Neural progenitor cell (in vitro differentiated cells): ENCODE results near the gene DELE1. TPM values are rescaled to one million over a fixed set of nuclear protein-coding genes. Genes with fewer than 3 reads are reported as not detected.
A peak's percentile ranks its signal among the peaks of the same experiment; 100 is the strongest.

Experiments used
- DNase-seq: peaks from one replicate; pipeline ENCODE4 v3.0.0-alpha.2; 2016; ENCODE audit warnings: low spot score
- H2AFZ ChIP-seq: fragments of 200-600 bp; sonication (generic); replicated peaks from 2 replicates; pipeline ENCODE4 v1.6.1; 2016; ENCODE audit warnings: antibody characterized with exemption
- H3F3A ChIP-seq: fragments of 200-600 bp; sonication (generic); 2 replicates; pipeline ENCODE4 v1.6.1; 2016; ENCODE audit warnings: antibody characterized with exemption, low read depth
- H3K27ac ChIP-seq: fragments of 200-600 bp; sonication (generic); 2 replicates; pipeline ENCODE4 v1.5.1; 2016; ENCODE audit warnings: mild to moderate bottlenecking
- H3K27me3 ChIP-seq: fragments of 200-600 bp; sonication (generic); 2 replicates; pipeline ENCODE4 v1.6.1; 2016; ENCODE audit warnings: mild to moderate bottlenecking, moderate library complexity
- H3K36me3 ChIP-seq: fragments of 200-600 bp; sonication (generic); 2 replicates; pipeline ENCODE4 v1.5.1; 2016
- H3K4me1 ChIP-seq: fragments of 200-600 bp; sonication (generic); 2 replicates; pipeline ENCODE4 v1.6.1; 2016; ENCODE audit warnings: mixed run types
- H3K4me2 ChIP-seq: fragments of 200-600 bp; sonication (generic); 2 replicates; pipeline ENCODE4 v1.6.1; 2016
- H3K4me3 ChIP-seq: fragments of 200-600 bp; sonication (generic); 2 replicates; pipeline ENCODE4 v1.5.1; 2016
- H3K79me2 ChIP-seq: fragments of 200-600 bp; sonication (generic); 2 replicates; pipeline ENCODE4 v1.6.1; 2016; ENCODE audit warnings: low read depth
- H3K9ac ChIP-seq: fragments of 200-600 bp; sonication (generic); 2 replicates; pipeline ENCODE4 v1.6.1; 2016
- H3K9me3 ChIP-seq: fragments of 200-600 bp; sonication (generic); 2 replicates; pipeline ENCODE4 v1.5.1; 2016; ENCODE audit warnings: low read depth
- H4K20me1 ChIP-seq: fragments of 200-600 bp; sonication (generic); 2 replicates; pipeline ENCODE4 v1.6.1; 2016; ENCODE audit warnings: low read depth
- H3K27ac Mint-ChIP-seq: 3 replicates; pipeline ENCODE4 v1.8.0; 2021; ENCODE audit warnings: mixed read lengths
- H3K27me3 Mint-ChIP-seq: 2 replicates; pipeline ENCODE4 v1.8.0; 2022; ENCODE audit warnings: low read depth, mild to moderate bottlenecking, inconsistent platforms, moderate library complexity, mixed read lengths; ENCODE audit not compliant: insufficient read depth
- H3K36me3 Mint-ChIP-seq: 3 replicates; pipeline ENCODE4 v1.8.0; 2021; ENCODE audit warnings: mixed read lengths
- H3K4me1 Mint-ChIP-seq: 3 replicates; pipeline ENCODE4 v1.8.0; 2021; ENCODE audit warnings: mixed read lengths
- H3K4me3 Mint-ChIP-seq: 3 replicates; pipeline ENCODE4 v1.8.0; 2021; ENCODE audit warnings: mild to moderate bottlenecking, moderate library complexity, mixed read lengths
- H3K9me3 Mint-ChIP-seq: 3 replicates; pipeline ENCODE4 v1.8.0; 2020; ENCODE audit warnings: mixed read lengths
- EZH2 ChIP-seq: fragments of 200-600 bp; sonication (generic); IDR thresholded peaks from 2 replicates; pipeline ENCODE4 v1.6.1; 2017; ENCODE audit warnings: antibody characterized with exemption, mild to moderate bottlenecking, moderate library complexity
- EZH2phosphoT487 ChIP-seq: fragments of 200-600 bp; sonication (generic); IDR thresholded peaks from 2 replicates; pipeline ENCODE4 v1.6.1; 2017; ENCODE audit warnings: antibody characterized with exemption
- total RNA-seq: library from RNA; depleted of rRNA; stranded (reverse); fragments of >200 nt; gene quantifications from 2 replicates; pipeline ENCODE4 v1.2.3, GENCODE V29; 2015; ENCODE audit warnings: low replicate concordance
- TF ChIP-seq, protein P1 (sequence below): fragments of 200-600 bp; sonication (generic); IDR thresholded peaks from 2 replicates; pipeline ENCODE4 v1.5.1; 2017; ENCODE audit warnings: antibody characterized with exemption, mild to moderate bottlenecking

The DELE1 gene
- total RNA-seq, 1 donor from 2014 or later = 47.7 TPM

DNA sequence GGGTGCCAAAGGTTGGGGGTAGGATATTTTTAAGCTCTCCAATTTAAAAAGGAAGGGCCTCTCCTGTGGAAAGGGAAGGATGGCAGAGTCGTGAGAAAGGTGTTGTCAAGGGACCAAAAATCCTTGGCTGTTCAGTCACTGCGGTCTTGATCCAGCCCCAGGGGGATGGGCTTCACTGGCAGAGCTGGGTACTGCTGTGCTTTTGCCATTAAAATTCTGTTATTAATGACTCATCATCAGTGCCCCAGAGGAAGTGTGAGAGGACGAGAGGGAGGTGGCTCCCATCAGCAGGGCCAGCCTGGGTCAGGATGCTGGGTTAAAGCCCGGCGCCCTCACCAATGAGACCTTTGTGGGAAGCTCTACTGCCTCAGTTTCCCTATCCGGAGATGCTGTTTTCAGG lies 17.6 kb downstream of the DELE1 start:
- Mint-ChIP-seq H3K9me3 (no peaks in the 10 kb centered on the region), H3K36me3 (peaks cover 3% of the 10 kb centered on the region), H3K4me1 (peaks cover 6% of the 10 kb centered on the region), H3K27me3 (no peaks in the 10 kb centered on the region), H3K4me3 (no peak overlapping the region), H3K27ac (peak overlapping the region; percentile 29)
- Histone ChIP-seq H2AFZ (no peak overlapping the region), H3K79me2 (no peaks in the 10 kb centered on the region), H3K36me3 (no peaks in the 10 kb centered on the region), H3K4me3 (no peak overlapping the region), H3K27me3 (no peaks in the 10 kb centered on the region), H3K4me2 (no peak overlapping the region), H3F3A (peaks cover 3% of the 10 kb centered on the region), H3K27ac (no peak overlapping the region), H3K9ac (no peak overlapping the region), H3K4me1 (peaks cover 8% of the 10 kb centered on the region), H4K20me1 (no peaks in the 10 kb centered on the region), H3K9me3 (no peaks in the 10 kb centered on the region)
- TF ChIP-seq EZH2 (no peak), EZH2phosphoT487 (no peak)
- TF ChIP-seq, protein P1, sequence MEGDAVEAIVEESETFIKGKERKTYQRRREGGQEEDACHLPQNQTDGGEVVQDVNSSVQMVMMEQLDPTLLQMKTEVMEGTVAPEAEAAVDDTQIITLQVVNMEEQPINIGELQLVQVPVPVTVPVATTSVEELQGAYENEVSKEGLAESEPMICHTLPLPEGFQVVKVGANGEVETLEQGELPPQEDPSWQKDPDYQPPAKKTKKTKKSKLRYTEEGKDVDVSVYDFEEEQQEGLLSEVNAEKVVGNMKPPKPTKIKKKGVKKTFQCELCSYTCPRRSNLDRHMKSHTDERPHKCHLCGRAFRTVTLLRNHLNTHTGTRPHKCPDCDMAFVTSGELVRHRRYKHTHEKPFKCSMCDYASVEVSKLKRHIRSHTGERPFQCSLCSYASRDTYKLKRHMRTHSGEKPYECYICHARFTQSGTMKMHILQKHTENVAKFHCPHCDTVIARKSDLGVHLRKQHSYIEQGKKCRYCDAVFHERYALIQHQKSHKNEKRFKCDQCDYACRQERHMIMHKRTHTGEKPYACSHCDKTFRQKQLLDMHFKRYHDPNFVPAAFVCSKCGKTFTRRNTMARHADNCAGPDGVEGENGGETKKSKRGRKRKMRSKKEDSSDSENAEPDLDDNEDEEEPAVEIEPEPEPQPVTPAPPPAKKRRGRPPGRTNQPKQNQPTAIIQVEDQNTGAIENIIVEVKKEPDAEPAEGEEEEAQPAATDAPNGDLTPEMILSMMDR = no peak
- no peak for DNase-seq

DNA sequence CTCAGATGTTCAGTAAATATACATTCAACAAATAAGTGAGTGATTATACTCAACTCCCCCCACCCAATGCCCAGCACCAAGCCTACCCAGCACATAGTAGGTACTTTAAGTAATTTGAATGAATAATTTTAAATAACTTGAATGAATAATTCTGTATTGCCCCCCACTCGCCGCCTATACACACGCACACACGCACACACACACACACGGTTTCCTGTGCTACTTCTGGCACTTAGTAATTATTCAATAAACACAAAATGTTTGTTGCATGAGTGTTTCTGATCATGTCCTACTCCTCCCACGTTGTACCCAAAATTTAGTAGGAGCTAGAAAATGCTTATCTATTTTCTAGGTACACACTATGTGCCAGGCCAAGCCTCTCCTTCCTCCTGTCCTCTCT lies 18.1 kb downstream of the DELE1 start:
- H3K4me3 Mint-ChIP-seq = no peak overlapping the region
- H3K79me2 ChIP-seq = no peaks in the 10 kb centered on the region
- no peak overlapping the region for H2AFZ ChIP-seq
- H3K9ac ChIP-seq = no peak overlapping the region
- peaks cover 3% of the 10 kb centered on the region for H3F3A ChIP-seq
- no peak for TF ChIP-seq EZH2phosphoT487
- no peak for TF ChIP-seq EZH2
- TF ChIP-seq, protein P1 = no peak
- no peak overlapping the region for H3K27ac ChIP-seq
- no peak overlapping the region for H3K4me3 ChIP-seq
- no peak overlapping the region for H3K27ac Mint-ChIP-seq
- H3K9me3 ChIP-seq = no peaks in the 10 kb centered on the region
- H3K36me3 ChIP-seq = no peaks in the 10 kb centered on the region
- DNase-seq = no peak
- no peaks in the 10 kb centered on the region for H3K27me3 ChIP-seq
- no peaks in the 10 kb centered on the region for H3K27me3 Mint-ChIP-seq
- H4K20me1 ChIP-seq = no peaks in the 10 kb centered on the region
- H3K4me2 ChIP-seq = no peak overlapping the region
- H3K4me1 Mint-ChIP-seq = peaks cover 8% of the 10 kb centered on the region
- H3K36me3 Mint-ChIP-seq = peaks cover 3% of the 10 kb centered on the region
- peaks cover 8% of the 10 kb centered on the region for H3K4me1 ChIP-seq
- no peaks in the 10 kb centered on the region for H3K9me3 Mint-ChIP-seq

DNA sequence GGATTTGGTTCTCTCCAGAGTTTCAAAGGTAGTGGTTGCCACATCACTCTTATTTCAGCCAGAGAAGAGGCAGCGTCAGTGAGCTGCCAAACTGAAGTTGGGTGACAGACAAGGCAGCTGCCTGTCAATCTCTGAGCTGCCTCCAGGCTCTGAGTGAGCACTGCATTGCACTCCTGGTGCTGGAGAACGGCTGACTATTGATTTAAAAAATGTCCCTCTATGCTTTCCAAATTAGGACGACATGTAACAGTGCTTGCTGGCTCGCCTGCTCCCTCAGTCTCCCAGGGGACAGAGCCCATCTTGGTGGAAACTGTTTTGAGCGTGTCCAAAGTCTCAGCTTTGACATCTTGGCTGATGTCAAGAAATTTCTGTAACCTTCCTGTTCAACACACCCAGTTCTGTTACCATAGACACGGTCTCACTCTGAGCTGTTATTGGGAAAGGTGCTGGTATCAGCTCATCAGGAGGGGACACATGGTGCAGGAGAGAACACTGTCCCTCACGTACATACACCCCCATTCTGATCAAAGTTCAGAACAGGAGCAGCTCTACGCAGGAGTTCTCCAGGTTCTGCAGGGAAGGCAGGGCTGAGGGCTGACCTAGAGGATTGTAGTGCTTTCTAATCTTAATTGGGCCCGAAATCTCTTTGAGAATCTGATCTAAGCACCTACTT lies 18.6 kb downstream of the DELE1 start:
- Mint-ChIP-seq H3K36me3 (peaks cover 3% of the 10 kb centered on the region), H3K27ac (no peak overlapping the region), H3K4me1 (peaks cover 13% of the 10 kb centered on the region), H3K4me3 (no peak overlapping the region), H3K27me3 (no peaks in the 10 kb centered on the region), H3K9me3 (no peaks in the 10 kb centered on the region)
- no peak overlapping the region for H2AFZ ChIP-seq
- H3K27ac ChIP-seq = no peak overlapping the region
- no peaks in the 10 kb centered on the region for H3K79me2 ChIP-seq
- no peak for DNase-seq
- H3F3A ChIP-seq = peaks cover 3% of the 10 kb centered on the region
- no peak overlapping the region for H3K4me2 ChIP-seq
- no peak overlapping the region for H3K4me3 ChIP-seq
- TF ChIP-seq EZH2 (no peak), EZH2phosphoT487 (no peak)
- TF ChIP-seq, protein P1 = no peak
- no peaks in the 10 kb centered on the region for H3K27me3 ChIP-seq
- no peaks in the 10 kb centered on the region for H4K20me1 ChIP-seq
- no peak overlapping the region for H3K9ac ChIP-seq
- no peaks in the 10 kb centered on the region for H3K36me3 ChIP-seq
- peaks cover 8% of the 10 kb centered on the region for H3K4me1 ChIP-seq
- no peaks in the 10 kb centered on the region for H3K9me3 ChIP-seq
